HG03097 (cell line): ENCODE data around the gene FOXJ3.

Source experiments
- ATAC-seq: cut with Tn5 transposase; IDR thresholded peaks from one replicate; pipeline ENCODE4 v1.9.1; 2021; ENCODE audit not compliant: unreplicated experiment, low FRiP score

The FOXJ3 gene

DNA sequence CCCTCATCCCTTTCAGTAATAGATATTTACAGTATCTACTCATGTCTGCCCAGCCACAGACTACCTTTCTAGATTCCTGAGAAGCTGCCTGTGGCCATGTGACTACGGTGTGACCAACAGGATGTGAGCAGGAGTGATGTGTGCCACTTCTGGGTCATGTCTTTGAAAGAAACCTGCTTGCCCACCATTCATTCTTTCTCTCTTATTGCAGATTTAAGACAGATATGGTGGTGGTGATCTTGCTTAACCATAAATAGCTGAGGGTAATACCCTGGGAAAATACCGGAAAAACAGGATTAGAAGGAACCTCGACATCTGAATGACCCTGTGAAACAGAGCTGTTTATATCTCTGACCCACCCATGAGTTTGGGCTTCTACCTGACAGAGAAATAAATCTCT is 128.9 kb downstream of the FOXJ3 start:
- no peak for ATAC-seq

DNA sequence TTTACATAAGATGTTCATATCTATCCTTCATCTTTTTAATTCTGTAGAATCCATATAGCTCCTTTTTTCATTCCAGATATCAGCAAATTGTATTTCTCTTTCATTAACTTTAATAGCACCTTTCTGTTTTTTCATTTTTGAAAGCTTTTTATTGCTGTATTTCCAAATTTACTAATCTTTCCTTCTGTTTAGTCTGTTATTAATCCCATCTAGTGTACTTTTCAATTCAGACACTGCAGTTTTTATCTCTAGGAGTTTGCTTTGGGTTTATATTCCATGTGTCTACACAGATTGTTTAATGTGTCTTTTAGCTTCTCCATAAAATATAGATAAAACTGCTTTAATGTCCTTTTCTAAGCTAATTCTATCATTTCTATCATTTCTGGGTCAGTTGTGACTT is 133.0 kb downstream of the FOXJ3 start:
- ATAC-seq: no peak

DNA sequence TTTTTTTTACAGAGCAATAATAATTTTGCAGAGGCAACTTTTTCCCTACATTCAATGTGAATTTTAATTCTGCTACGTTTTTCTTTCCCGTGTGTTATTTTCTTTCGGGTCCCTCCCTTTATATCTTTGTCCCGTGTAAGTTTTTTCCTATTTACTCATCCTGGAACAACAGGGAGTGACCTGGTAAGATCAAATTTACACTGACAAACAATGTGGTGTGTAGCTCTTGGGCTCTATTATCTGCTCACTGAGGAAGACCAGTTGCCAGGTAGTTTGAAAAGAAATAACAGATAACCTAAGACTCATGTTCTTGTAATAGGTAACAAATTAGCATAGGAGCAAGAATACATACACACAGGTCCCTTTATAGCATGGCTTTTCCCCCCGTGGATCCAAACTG is 136.8 kb downstream of the FOXJ3 start:
- no peak for ATAC-seq

DNA sequence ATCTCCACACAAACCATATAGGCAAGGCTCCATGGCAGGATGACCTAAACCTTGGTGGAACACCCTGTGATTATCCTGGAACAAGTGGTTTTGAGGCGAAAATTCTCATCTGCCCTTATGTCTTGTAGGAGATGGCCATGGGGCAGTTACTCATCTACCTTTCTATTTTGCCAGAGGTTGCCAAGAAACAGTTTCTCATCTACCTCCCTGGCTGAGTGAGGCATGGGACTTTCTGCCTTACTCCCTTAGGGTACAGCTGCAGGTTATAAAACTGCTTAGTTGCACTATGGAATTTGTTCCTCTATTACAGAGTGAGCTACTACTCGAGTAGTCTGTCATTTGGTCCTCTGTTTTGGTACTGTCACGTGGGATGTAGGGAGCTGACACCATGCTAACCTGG is 139.2 kb downstream of the FOXJ3 start:
- no peak for ATAC-seq

DNA sequence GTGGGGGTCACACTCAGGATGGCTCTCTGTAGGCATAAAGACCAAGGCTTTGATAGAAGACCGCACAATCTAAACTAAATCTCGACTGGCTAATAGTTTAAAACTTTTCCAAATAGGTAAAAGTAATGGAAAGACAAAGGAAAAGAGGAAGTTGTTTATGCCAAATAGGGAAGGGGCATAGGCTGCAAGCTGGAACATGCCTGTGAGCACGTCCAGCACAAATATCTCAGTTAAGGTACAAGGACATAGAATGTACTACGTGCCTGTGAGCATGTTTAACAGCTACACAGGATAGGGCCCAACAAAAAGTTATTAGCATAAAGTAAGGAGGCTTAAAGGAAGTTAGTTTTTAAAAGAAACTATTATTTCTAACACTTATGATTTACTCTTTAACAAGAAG is 142.9 kb downstream of the FOXJ3 start:
- ATAC-seq: no peak

DNA sequence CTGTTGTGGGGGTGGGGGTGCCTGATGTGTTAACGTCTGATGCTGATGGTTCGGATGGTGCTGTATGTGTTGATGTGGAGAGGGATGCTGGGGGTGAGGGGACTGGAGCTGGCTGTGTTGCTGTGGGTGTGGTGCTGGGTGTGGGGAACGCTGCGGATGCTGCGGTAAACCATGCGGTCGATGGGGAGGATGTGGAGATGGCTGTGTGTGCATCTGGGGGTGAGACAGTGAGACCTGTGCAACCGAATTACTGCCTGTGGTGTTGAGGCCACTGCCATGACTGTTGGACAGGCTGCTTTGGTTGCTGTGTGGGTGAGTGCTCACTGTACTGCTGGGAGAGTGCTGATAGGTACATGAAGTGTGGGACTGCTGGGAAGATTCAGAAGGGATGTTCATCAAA is 143.7 kb downstream of the FOXJ3 start:
- no peak for ATAC-seq

DNA sequence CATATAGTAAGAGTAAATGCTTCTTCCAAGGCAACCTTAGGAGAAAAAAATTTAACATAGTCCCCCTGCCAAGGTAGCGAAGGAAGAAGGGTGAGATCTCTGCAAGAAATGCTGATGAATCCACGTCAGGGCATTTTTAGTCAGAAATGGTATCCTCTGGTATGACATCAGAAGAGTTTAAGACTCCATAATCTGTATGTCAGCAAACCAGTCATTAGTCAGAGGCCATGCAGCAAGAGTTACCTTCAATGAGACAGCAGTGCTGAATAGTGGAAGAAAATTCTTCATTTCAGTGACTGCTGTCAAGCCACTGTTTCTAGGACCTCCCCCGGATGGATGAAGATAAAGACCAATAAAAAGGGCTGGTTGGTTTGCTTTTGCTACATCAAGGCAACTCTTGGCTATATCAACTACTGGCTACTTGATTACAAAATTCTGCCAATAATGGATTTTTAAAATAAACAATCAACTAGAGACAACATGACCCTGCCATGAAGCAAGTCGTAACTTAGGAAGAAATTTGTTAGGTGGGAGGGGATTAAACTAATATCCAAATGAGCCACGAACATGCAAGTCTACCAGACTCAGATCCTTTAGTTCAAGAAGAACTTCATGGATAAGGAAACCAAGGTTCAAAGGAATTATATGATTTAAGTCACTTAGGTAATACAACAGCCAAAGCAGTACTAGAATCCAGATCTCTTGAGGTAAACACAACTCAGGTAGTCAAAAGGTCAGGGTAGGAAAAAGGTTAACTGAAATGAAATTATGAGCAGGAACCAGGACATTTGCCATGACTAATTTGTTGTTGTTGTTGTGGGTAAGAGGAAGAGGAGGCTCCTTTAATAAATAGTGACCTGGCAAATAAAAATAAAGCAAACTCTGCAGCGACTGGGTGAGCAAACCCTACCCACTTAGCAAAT is 144.8 kb downstream of the FOXJ3 start:
- ATAC-seq: no peak

DNA sequence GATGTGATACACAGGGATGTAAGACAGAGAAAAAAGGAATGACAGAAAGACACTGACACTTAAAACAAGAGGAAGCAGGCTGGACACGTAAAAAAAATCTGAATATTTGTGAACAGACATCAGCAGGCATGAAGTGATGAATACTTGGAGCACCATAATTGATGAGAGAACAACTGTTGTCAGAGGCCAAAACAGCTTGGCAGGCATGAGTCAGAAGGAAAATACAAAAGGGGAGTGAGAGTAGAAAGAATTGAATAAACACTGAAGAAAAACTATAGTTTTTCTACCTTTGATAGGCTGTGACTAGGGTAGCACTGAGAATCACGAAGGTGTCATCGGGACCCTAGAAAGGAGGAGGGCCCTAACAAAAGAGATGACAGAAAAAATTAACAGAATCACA is 148.9 kb downstream of the FOXJ3 start:
- ATAC-seq: no peak

DNA sequence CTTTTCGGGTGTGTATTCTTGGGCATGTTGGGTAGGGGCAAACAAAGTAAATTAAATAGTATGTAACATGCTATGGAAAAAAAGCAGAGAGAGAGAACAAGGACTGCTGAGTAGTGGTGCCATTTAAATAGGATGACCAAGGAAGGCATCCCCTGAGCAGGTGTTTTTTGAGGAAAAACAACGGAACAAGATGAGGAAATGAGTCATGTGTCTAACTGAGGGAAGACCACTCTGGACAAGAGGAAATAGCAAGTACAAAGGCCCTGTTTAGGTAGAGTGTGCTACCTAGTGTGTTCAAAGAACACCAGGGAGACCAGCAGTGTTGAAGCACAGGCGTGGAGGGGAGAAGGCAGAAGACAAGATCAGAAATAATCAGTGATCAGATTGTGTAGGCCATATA is 150.4 kb downstream of the FOXJ3 start:
- ATAC-seq: no peak

DNA sequence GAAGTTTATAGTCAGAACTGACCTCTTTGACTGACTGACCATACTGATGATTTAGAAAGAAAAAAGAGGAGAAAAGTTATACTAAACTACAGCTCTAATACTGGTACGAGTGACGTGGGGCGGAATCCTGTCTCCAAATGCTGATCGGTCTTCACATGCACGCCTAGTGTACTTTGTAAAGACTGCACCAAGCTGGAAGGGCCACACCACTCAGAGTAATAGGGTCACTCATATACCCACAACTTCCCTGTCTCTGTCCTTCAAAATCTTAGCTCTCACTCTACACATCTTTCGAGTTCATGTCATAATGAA is 151.1 kb downstream of the FOXJ3 start:
- ATAC-seq: no peak

DNA sequence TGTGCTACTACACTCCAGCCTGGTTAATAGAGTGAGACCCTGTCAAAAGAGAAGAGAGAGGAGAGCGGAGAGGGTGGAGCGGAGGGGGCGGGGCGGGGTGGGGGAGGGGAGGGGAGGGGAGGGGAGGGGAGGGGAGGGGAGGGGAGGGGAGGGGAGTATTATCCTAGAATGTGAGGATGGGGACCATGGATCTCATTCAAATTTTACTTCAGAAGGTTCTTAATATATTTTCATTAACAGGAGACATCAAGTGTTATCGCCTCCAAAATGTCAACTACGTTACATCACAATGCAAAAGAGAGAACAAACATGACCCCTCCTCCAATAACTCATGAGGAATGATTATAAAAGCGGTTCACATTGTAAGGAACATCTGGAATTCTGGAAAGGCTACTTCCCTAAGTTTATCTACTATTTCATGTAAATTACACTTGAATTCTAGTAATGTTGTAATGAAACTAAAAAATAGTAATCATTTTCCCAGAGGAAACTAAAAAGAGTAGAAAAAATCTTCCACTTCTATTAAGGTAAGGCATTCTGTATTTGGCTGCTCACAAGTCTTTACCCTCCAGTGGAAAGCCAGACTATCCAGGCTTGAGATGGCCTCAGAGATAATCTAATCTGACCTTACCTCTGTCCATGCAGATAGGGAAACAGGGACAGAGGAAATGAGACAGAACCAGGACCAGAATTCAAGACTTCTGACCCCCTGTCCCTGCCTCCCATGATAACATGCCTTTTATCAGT is 151.7 kb downstream of the FOXJ3 start:
- ATAC-seq: no peak

DNA sequence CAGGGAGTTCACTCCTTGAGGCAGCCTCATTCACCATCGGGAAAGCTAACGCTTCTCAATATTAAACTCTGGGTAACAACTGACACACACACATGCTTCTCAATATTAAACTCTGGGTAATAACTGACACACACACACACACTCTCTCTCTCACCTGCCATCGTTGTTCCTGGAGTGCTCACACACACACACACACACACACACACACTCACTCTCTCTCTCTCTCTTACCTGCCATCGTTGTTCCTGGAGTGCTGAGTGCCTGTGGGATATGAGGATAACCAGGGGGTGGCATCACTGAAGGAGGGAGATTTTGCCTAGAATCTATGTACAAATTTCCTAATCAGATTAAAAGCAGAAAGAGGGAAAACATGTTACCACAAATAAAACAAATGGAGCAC is 153.3 kb downstream of the FOXJ3 start:
- ATAC-seq: no peak

DNA sequence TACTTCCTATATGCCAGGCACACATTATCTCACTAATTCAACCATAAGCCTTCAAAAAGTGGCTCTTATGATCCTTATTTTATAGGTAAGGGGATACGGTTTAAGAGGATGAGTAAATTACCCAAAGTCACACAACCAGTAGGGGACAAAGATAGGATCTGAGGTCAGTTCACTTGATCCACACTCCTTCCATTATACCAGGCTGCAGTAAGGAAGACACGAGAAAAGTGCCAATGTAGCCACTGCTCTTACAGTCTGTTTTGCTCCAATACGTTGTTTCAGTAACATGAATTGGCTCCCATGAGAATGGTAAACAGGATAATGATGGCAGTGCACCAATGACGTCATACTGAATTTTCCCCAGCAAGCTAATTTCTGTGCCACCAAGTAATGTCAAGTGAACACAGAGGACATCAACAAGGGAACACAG is 155.1 kb downstream of the FOXJ3 start:
- ATAC-seq: no peak

DNA sequence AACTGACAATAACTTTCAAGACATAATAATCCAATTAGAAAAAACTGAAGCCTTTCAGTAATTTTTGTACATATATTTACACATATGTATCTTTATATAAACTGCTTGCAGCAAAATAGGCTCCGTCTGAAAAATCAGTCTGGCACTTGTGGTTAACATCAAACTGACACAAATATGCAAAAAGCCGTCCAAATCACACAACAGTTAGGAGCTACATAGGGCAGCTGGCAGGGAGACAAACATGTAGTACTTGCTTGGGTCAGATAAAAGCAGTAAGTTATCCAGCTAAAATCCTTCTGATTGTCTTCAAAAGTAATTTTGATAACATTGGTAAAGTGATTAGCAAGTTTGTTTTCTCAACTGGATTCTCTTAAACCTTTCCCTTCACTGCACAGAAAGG is 155.8 kb downstream of the FOXJ3 start:
- ATAC-seq: no peak

DNA sequence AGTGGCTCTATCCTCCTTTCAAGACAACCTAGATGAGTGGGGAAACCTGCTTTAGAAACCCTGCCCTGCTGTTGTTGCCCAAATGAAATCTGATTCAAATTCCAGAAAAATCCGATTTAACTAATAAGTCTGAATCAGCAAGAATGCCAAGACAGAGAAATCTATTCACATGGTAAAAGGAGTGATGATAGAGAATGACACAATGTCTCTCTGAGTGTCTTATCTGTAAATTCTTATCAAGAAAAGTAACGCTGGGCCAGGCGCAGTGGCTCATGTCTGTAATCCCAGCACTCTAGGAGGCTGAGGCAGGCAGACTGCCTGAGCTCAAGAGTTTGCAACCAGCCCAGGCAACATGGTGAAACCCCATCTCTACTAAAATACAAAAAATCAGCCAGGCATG is 156.8 kb downstream of the FOXJ3 start:
- ATAC-seq: no peak

DNA sequence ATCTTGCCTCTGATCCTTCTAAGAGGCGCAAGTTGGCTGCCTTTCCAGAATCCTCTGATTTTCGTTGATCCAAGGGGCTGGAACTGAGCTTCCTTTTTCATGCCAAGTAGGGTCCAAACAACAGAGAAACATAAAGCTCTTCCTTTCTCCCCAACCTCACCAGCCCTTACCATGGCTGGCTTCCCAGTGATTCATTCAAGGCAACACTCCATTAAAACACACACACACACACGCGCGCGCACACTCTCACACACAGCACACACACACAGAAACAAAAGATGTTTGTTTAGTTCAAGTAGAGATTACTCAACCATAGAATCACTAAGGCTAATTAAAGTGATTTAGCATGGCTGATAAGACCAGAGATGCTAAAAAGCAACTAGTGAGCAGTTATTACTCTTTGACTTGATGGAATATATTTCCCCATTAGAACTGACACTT is 157.5 kb downstream of the FOXJ3 start:
- no peak for ATAC-seq

DNA sequence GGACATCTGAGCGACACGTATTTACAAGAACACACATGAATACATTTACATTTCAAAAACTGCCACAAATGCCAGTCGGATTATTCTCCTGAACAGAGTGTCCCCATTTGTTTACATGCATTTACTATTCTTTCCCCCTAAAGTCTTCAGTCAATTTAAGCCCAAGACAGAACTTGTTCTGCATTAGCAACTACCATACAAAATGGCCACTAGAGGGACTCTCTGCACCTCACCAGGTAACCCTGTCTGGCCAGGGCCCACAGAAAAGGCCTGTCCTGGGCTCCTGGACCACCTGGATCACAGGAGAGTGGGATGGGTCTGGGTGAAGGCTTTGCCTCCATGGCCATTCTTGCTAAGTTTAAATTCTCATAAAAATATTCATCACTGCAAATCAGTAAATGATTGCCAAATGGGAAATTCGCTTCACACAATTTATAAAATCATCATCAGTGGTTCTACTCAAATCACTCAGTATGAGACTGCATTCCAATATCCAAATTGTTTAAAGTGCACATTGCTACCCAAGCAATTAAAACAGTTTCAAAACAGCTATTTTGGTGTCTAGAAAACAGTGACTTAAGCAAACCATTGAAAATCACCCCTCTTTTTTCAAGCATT is 158.0 kb downstream of the FOXJ3 start:
- no peak for ATAC-seq

DNA sequence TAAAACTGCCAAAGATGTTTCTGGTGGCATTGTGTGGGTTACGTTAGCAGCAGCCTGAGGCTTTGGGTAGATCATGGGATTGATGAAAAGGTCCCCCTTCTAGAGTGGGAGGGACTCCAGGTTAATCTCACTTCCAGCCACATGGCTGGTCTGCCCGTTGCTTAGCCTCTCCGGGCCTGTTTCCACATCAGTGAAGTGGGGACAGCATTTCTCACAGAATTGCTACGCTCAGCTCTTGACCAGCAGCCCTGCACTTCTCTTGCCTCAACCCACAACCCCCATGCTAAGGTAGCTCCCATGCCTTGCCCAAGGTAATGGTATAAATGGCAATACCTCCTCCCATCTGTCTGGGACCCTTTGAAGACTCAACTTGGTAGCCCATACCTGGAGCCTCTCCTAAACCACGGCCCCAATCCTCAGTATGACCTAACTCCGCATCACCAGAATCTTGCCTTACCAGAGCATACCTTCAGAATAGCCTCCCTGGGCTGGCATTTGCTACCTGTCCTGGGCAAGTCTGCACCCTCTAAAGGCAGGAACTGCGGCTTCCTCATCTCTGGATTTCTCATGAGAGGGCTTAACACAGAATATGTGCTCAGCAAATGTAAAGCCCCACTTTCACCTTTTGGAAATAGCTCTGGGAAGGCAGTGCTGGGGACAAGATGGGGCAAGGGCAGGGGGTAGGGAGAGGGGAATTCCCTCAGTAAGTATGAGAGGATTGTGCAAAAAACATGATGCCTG is 159.6 kb downstream of the FOXJ3 start:
- no peak for ATAC-seq

DNA sequence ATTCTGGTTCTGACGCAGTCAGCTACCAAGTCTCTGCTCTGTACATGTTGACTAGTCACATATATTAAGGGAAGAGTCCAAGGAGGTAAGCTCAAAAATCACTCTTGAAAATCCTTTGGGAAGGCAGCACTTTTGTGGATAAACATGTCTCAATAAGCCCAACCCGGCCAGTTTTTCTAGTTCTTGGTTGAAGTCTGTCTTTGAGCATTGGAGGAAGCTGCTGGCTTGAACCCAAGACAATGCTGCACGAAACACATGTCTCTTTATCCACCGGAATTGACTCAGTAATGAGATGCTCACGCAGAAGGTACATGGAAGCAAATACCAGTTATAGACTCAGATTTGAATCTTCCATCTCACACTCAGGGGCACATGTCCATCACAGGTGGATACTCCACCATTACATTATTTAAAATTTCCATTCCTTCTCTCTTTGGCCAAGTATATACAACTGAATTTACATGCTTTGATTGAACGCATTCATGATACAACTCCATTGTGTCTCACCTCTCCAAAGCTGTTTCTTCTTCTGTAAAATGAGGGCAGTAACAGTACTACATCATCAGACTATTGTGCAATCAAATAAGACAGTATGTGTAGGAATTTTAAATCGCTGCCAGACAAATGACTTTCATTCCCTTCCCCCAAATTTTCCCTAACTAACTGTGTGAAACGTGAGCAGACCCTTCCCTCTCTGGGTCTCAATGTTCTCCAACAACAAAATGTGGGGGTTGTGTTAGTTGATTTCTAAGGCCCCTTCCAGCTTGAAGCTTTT is 160.9 kb downstream of the FOXJ3 start:
- no peak for ATAC-seq
